ENCODE results near the gene UNC79. TPM values are rescaled to one million over a fixed set of nuclear protein-coding genes. Genes with fewer than 3 reads are reported as not detected.

UNC79 gene
- total and polyA plus RNA-seq, 2 donors = 0.11 to 1.1 TPM

GRCh38 chr14:93669632-93670031 is 238.9 kb downstream of the UNC79 start:
- H3K36me3 ChIP-seq (ENCODE audit: insufficient read depth) = no peaks in the 10 kb centered on the region
- no peak overlapping the region for H3K4me3 ChIP-seq (ENCODE audit: low read depth, low read length)
- H3K27ac ChIP-seq (ENCODE audit: low read depth) = no peak overlapping the region
- WGBS = 82% methylated on average over 4 of the region's 4 CpGs
- DNase-seq (ENCODE audit: extremely low spot score) = no peak
- H3K4me1 ChIP-seq (ENCODE audit: insufficient read depth) = no peaks in the 10 kb centered on the region

- WGBS = 96% methylated on average over 1 of the region's 1 CpG
- Histone ChIP-seq H3K4me3 (ENCODE audit: low read depth, low read length) (no peak overlapping the region), H3K36me3 (ENCODE audit: insufficient read depth) (no peaks in the 10 kb centered on the region), H3K27ac (ENCODE audit: low read depth) (no peak overlapping the region), H3K4me1 (ENCODE audit: insufficient read depth) (no peaks in the 10 kb centered on the region)
- DNase-seq (ENCODE audit: extremely low spot score) = no peak
Measured at GRCh38 chr14:93674343-93674742, 243.6 kb downstream of the UNC79 start.

- H3K36me3 ChIP-seq (ENCODE audit: insufficient read depth) = no peaks in the 10 kb centered on the region
- no peak for DNase-seq (ENCODE audit: extremely low spot score)
- H3K27ac ChIP-seq (ENCODE audit: low read depth) = no peak overlapping the region
- no peaks in the 10 kb centered on the region for H3K4me1 ChIP-seq (ENCODE audit: insufficient read depth)
- H3K4me3 ChIP-seq (ENCODE audit: low read depth, low read length) = no peak overlapping the region
Measured at GRCh38 chr14:93675651-93676050, 244.9 kb downstream of the UNC79 start.

- WGBS = 91% methylated on average over 2 of the region's 2 CpGs
- Histone ChIP-seq H3K4me1 (ENCODE audit: insufficient read depth) (no peaks in the 10 kb centered on the region), H3K27ac (ENCODE audit: low read depth) (no peak overlapping the region), H3K36me3 (ENCODE audit: insufficient read depth) (no peaks in the 10 kb centered on the region), H3K4me3 (ENCODE audit: low read depth, low read length) (no peak overlapping the region)
- no peak for DNase-seq (ENCODE audit: extremely low spot score)
Measured at GRCh38 chr14:93676416-93676958, 245.7 kb downstream of the UNC79 start.

- no peak for DNase-seq (ENCODE audit: extremely low spot score)
- Histone ChIP-seq H3K4me1 (ENCODE audit: insufficient read depth) (no peaks in the 10 kb centered on the region), H3K4me3 (ENCODE audit: low read depth, low read length) (no peak overlapping the region), H3K36me3 (ENCODE audit: insufficient read depth) (no peaks in the 10 kb centered on the region), H3K27ac (ENCODE audit: low read depth) (no peak overlapping the region)
- 64% methylated on average over 2 of the region's 2 CpGs for WGBS
Measured at GRCh38 chr14:93682459-93682858, 251.7 kb downstream of the UNC79 start.

GRCh38 chr14:93683226-93683625 is 252.5 kb downstream of the UNC79 start:
- DNase-seq (ENCODE audit: extremely low spot score) = no peak
- no peak overlapping the region for H3K4me3 ChIP-seq (ENCODE audit: low read depth, low read length)
- H3K27ac ChIP-seq (ENCODE audit: low read depth) = no peak overlapping the region
- 65% methylated on average over 5 of the region's 5 CpGs for WGBS
- no peaks in the 10 kb centered on the region for H3K36me3 ChIP-seq (ENCODE audit: insufficient read depth)
- no peaks in the 10 kb centered on the region for H3K4me1 ChIP-seq (ENCODE audit: insufficient read depth)

- H3K36me3 ChIP-seq (ENCODE audit: insufficient read depth) = no peaks in the 10 kb centered on the region
- DNase-seq (ENCODE audit: extremely low spot score) = no peak
- 76% methylated on average over 13 of the region's 13 CpGs for WGBS
- no peaks in the 10 kb centered on the region for H3K4me1 ChIP-seq (ENCODE audit: insufficient read depth)
- H3K27ac ChIP-seq (ENCODE audit: low read depth) = no peak overlapping the region
- no peak overlapping the region for H3K4me3 ChIP-seq (ENCODE audit: low read depth, low read length)
Measured at GRCh38 chr14:93685121-93685895, 254.6 kb downstream of the UNC79 start.

- Histone ChIP-seq H3K4me3 (ENCODE audit: low read depth, low read length) (no peak overlapping the region), H3K4me1 (ENCODE audit: insufficient read depth) (no peaks in the 10 kb centered on the region), H3K27ac (ENCODE audit: low read depth) (no peak overlapping the region), H3K36me3 (ENCODE audit: insufficient read depth) (no peaks in the 10 kb centered on the region)
- no peak for DNase-seq (ENCODE audit: extremely low spot score)
- 66% methylated on average over 5 of the region's 5 CpGs for WGBS
Measured at GRCh38 chr14:93686268-93686667, 255.5 kb downstream of the UNC79 start.

- no peak overlapping the region for H3K4me3 ChIP-seq (ENCODE audit: low read depth, low read length)
- DNase-seq (ENCODE audit: extremely low spot score) = no peak
- WGBS = 36% methylated on average over 5 of the region's 5 CpGs
- no peaks in the 10 kb centered on the region for H3K36me3 ChIP-seq (ENCODE audit: insufficient read depth)
- H3K4me1 ChIP-seq (ENCODE audit: insufficient read depth) = no peaks in the 10 kb centered on the region
- H3K27ac ChIP-seq (ENCODE audit: low read depth) = no peak overlapping the region
Measured at GRCh38 chr14:93688239-93688666, 257.5 kb downstream of the UNC79 start.

- H3K36me3 ChIP-seq (ENCODE audit: insufficient read depth) = no peaks in the 10 kb centered on the region
- 53% methylated on average over 4 of the region's 4 CpGs for WGBS
- H3K4me1 ChIP-seq (ENCODE audit: insufficient read depth) = no peaks in the 10 kb centered on the region
- no peak overlapping the region for H3K4me3 ChIP-seq (ENCODE audit: low read depth, low read length)
- H3K27ac ChIP-seq (ENCODE audit: low read depth) = no peak overlapping the region
- no peak for DNase-seq (ENCODE audit: extremely low spot score)
Measured at GRCh38 chr14:93688820-93689219, 258.1 kb downstream of the UNC79 start.

GRCh38 chr14:93690146-93690545 is 259.4 kb downstream of the UNC79 start:
- no peak for DNase-seq (ENCODE audit: extremely low spot score)
- H3K27ac ChIP-seq (ENCODE audit: low read depth) = no peak overlapping the region
- no peak overlapping the region for H3K4me3 ChIP-seq (ENCODE audit: low read depth, low read length)
- H3K36me3 ChIP-seq (ENCODE audit: insufficient read depth) = no peaks in the 10 kb centered on the region
- H3K4me1 ChIP-seq (ENCODE audit: insufficient read depth) = no peaks in the 10 kb centered on the region
- WGBS = 66% methylated on average over 6 of the region's 6 CpGs

- WGBS = 86% methylated on average over 16 of the region's 16 CpGs
- H3K4me1 ChIP-seq (ENCODE audit: insufficient read depth) = no peaks in the 10 kb centered on the region
- H3K36me3 ChIP-seq (ENCODE audit: insufficient read depth) = no peaks in the 10 kb centered on the region
- no peak overlapping the region for H3K4me3 ChIP-seq (ENCODE audit: low read depth, low read length)
- H3K27ac ChIP-seq (ENCODE audit: low read depth) = no peak overlapping the region
- DNase-seq (ENCODE audit: extremely low spot score) = no peak
Measured at GRCh38 chr14:93691042-93691780, 260.5 kb downstream of the UNC79 start.

- 67% methylated on average over 6 of the region's 6 CpGs for WGBS
- Histone ChIP-seq H3K27ac (ENCODE audit: low read depth) (no peak overlapping the region), H3K4me1 (ENCODE audit: insufficient read depth) (no peaks in the 10 kb centered on the region), H3K36me3 (ENCODE audit: insufficient read depth) (no peaks in the 10 kb centered on the region), H3K4me3 (ENCODE audit: low read depth, low read length) (no peak overlapping the region)
- no peak for DNase-seq (ENCODE audit: extremely low spot score)
Measured at GRCh38 chr14:93693914-93694313, 263.2 kb downstream of the UNC79 start.

GRCh38 chr14:93700928-93701327 is 270.2 kb downstream of the UNC79 start:
- H3K4me3 ChIP-seq (ENCODE audit: low read depth, low read length) = no peak overlapping the region
- no peak for DNase-seq (ENCODE audit: extremely low spot score)
- H3K4me1 ChIP-seq (ENCODE audit: insufficient read depth) = no peaks in the 10 kb centered on the region
- no peaks in the 10 kb centered on the region for H3K36me3 ChIP-seq (ENCODE audit: insufficient read depth)
- H3K27ac ChIP-seq (ENCODE audit: low read depth) = no peak overlapping the region

Data from urinary bladder (tissue), 4 donors.